ENCODE measurements around the gene PBX4.

Gene PBX4

DNA sequence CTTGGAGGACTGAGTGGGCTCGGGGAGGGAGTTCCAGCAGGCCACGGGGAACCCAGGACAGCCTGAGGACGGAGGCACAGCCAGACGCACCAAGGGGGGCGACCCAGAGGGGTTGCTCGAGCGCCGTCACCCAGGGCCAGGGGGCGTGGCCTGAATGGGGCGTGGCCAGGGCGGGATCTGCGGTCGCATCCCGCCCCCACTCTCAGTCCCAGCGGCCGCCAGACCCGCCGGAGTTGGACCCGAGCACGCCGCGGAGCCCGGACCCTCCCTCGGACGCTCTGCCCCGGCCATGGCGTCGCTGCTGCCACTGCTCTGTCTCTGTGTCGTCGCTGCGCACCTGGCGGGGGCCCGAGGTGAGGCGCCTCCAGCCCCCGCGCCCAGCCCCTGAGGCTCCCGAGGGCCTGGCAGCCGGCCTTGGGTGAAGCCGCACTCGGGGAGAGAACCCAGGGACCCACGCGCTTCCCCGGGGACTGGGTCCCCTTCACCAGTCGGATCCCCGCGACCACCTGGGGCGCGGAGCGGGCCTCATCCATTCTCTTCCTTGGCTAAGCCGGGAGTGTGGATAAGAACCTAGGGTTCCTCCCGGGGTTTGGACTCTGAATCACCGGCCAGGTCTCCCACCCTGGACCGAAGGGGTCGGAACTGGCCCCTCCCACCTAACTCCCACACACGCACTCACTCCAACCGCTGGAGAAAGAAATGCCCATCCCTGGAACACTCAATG is 80.3 kb downstream of the PBX4 start, which contains the start of gene CILP2:
TSS of gene CILP2 (plus strand) at position 205 of the 724 bp plus-strand sequence. CDS start at position 290, 85 bp downstream.
- H3K4me3 ChIP-seq: peak within 1 kb of the TSS; percentile 56
- peaks cover 14% of the 10 kb centered on the region; the same call in 1 of the 2 replicates for H3K36me3 ChIP-seq
- TF ChIP-seq Cebpa-rat (IDR thresholded peaks at IDR 0.05): no peak
- peak within 1 kb of the TSS; percentile 54 for H3K4me2 ChIP-seq
- H3K9ac ChIP-seq: no peak within 1 kb of the TSS
- H4K20me1 ChIP-seq: no peaks in the 10 kb centered on the region
- no peaks in the 10 kb centered on the region for H3K9me3 ChIP-seq
- H3K27me3 ChIP-seq: peaks cover 35% of the 10 kb centered on the region
- H3K4me1 ChIP-seq: peaks cover 32% of the 10 kb centered on the region
- no peak within 1 kb of the TSS for H3K27ac ChIP-seq

DNA sequence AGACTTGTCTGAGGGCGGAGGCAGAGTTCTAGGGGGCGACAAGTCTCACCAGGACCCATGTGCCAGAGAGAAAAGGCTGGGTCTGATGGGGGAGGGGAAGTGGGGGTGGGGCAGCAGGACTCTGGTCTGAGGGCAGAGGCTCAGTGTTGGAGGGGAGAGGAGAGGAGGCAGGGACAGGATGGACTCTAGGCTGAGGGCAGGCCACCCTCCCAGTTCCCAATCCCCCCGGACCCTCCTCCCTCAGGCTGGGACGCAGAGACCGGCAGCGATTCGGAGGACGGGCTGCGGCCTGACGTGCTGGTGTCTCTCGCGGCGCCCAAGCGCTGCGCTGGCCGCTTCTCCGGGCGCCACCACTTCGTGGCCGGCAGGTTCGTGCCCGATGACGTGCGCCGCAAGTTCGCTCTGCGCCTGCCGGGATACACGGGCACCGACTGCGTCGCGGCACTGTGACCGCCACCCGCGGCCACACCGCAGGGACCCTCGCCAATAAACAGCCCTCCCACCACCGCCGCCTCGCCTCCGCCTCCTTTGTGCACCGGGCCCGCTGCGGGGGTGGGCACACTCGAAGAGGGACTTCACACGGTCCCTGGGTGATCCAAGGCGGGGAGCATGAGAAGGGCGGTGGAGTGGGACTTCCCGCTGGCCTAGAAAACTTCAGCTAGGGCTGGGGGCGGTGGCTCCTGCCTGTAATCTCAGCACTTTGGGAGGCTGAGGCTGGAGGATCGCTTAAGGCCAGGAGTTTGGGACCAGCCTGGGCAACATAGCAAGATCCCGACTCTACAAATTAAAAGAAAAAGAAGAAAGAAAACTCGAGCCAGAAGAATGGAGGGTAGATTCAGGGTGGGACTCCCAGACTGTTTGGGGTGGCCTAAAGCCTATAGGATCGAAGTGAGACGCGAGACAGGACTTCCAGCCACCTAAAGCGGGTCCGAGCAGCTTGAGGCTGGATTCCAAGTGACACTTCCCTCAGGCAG is 81.1 kb downstream of the PBX4 start:
- H3K4me2 ChIP-seq: peak overlapping the region; percentile 54
- no peak overlapping the region for H3K9ac ChIP-seq
- H3K27me3 ChIP-seq: peaks cover 35% of the 10 kb centered on the region
- no peaks in the 10 kb centered on the region for H4K20me1 ChIP-seq
- no peaks in the 10 kb centered on the region for H3K9me3 ChIP-seq
- peaks cover 38% of the 10 kb centered on the region for H3K4me1 ChIP-seq
- H3K36me3 ChIP-seq: peaks cover 14% of the 10 kb centered on the region; the same call in 1 of the 2 replicates
- no peak overlapping the region for H3K4me3 ChIP-seq
- no peak overlapping the region for H3K27ac ChIP-seq
- no peak for TF ChIP-seq Cebpa-rat (IDR thresholded peaks at IDR 0.05)

DNA sequence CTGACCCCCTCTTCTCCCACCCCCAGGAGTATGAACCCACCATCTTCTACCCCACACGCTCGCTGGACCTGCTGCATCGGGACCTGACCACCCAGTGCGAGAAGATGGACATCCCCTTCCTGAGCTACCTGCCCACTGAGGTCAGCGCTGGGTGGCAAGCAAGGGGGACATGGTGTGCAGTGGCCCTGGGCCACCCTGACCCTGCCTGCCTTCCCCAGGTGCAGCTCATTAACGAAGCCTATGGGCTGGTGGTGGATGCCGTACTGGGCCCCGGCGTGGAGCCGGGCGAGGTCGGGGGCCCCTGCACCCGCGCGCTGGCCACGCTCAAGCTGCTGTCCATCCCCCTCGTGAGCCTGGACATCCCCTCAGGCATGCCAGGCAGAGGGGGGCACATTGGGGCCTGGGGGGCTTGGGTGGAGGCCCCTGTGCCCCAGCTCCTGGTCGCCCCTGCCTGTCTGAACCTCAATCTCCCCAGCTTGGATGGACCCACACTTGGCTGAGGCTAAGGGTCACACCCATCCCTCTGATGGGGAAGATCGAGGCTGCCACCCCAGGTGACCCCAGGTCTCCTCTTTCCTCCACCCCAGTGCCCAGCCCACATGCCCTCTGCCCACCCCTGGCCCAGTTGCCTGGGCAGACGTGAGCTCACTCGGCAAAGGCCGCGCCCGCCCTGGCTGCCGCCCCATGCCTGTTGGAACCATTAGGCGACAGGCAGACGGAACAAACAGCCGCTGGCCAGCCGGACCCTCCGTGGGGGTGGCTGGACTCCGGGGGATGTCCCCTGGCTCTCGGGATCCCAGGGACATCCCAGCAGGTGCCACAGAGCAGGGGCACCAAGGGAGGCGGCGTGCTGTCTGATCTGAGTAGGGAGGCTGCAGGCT is 82.9 kb downstream of the PBX4 start:
- H3K9me3 ChIP-seq: no peaks in the 10 kb centered on the region
- H3K4me1 ChIP-seq: peaks cover 36% of the 10 kb centered on the region
- no peak overlapping the region for H3K9ac ChIP-seq
- H3K27me3 ChIP-seq: peaks cover 35% of the 10 kb centered on the region
- H3K4me2 ChIP-seq: no peak overlapping the region
- H3K27ac ChIP-seq: no peak overlapping the region
- no peak for TF ChIP-seq Cebpa-rat (IDR thresholded peaks at IDR 0.05)
- H4K20me1 ChIP-seq: no peaks in the 10 kb centered on the region
- peaks cover 20% of the 10 kb centered on the region; the same call in 1 of the 2 replicates for H3K36me3 ChIP-seq
- H3K4me3 ChIP-seq: no peak overlapping the region

DNA sequence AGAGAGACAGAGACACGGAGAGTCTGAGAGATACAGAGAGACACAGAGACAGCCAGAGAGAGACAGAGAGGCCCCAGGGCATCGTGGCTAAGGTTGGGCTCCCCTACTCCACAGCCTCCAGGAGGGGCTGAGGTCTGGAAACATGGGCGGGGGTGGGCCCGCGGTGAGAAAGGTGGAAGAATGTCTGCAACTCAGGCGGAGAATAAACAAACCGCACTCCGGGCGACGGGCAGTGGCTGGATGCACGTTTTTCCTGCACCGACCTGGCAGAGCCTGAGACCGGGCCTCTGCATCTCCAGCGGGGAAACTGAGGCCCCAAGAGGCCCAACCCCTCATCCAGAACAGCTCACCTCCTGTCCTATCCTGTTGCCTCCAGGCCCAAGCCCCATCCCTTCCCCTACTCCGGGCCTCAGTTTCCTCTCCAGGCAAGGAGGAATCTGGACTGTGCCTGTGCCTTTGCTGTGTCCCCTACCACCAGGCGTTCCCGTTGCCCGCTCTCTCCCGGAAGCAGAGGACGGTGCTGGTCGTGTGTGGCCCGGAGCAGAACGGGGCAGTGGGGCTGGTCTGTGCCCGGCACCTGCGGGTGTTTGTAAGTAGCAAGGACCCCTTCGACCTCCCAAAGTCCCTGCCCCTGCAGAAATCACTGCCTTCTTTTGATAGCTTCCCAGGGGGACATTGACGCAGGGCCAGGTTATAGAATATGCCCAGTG is 83.8 kb downstream of the PBX4 start:
- Histone ChIP-seq H3K4me1 (peaks cover 43% of the 10 kb centered on the region), H3K9me3 (no peaks in the 10 kb centered on the region), H3K27ac (no peak overlapping the region), H3K36me3 (peaks cover 24% of the 10 kb centered on the region), H3K9ac (no peak overlapping the region), H3K4me2 (no peak overlapping the region), H3K27me3 (peaks cover 30% of the 10 kb centered on the region), H4K20me1 (no peaks in the 10 kb centered on the region), H3K4me3 (no peak overlapping the region)
- TF ChIP-seq Cebpa-rat (IDR thresholded peaks at IDR 0.05): no peak

DNA sequence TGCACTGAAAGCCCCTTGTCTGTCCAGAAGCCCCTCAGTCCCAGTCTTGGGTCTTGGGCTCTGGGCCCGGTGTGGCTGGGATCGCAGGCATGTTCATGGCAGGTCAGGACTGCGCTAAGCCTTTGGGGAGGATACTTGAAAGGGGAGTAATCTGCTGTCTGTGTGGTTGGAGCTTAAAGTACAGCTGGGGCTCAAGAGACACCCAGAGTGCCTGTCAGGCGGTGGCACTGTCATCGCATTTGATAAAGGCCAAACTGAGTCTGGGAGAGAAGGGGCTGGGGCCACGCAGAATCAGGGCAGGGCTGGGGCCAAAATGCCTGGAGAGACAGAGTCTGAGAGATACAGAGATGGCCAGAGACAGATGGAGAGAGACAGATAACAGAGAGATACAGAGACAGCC is 84.6 kb downstream of the PBX4 start:
- Histone ChIP-seq H3K27me3 (peaks cover 22% of the 10 kb centered on the region), H3K4me3 (no peak overlapping the region), H3K9ac (no peak overlapping the region), H3K4me1 (peaks cover 51% of the 10 kb centered on the region), H3K4me2 (peak overlapping the region; percentile 68), H4K20me1 (no peaks in the 10 kb centered on the region), H3K9me3 (no peaks in the 10 kb centered on the region), H3K27ac (no peak overlapping the region), H3K36me3 (peaks cover 32% of the 10 kb centered on the region)
- no peak for TF ChIP-seq Cebpa-rat (IDR thresholded peaks at IDR 0.05)

DNA sequence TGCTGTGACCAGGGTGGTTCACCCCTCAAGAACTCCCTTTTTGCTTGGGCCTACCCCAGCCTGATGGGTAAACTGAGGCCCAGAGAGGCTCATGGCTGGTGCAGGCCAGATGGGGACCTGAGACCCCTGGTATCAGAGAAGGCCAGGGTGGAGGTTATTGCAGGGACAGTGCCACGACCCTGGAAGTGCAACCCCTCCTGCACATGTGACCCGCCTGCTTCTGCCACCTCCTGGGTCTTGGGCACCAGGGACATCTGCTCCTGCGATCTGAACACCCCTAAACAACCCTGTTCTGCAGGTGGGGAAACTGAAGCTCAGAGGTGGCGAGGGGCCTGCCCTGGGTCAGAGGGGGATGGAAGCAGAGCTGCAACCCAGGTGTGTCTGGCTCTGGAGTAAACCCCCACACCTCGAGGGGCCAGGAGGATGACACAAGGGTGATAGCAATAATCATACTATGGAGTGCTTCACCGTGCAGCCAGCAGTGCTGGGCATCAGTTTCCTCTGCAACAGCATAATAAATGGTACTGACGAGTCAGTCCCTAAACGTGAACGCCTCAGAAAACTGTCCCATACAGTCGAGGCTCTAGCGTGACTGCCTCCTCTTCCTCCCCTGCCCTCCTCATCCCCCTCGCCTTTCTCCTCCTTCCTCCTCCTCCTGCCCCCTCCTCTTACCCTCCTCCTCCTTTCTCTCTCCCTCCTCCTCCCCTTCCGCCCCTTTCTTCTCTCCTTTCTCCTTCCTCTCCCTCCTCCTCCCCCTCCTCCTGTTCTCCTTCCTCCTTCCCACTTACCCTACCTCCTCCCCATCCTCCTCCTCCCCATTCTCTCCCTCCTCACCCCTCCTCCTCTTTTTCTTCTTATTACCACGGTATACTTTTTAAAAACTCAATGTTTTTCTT is 85.4 kb downstream of the PBX4 start:
- Histone ChIP-seq H3K4me2 (peak overlapping the region; percentile 68), H4K20me1 (no peaks in the 10 kb centered on the region), H3K4me3 (no peak overlapping the region), H3K4me1 (peaks cover 48% of the 10 kb centered on the region), H3K27me3 (peaks cover 14% of the 10 kb centered on the region), H3K36me3 (peaks cover 40% of the 10 kb centered on the region), H3K27ac (no peak overlapping the region), H3K9ac (0 out of 2 replicates have a peak overlapping the region, but pooled peaks have one; percentile 38), H3K9me3 (no peaks in the 10 kb centered on the region)
- no peak for TF ChIP-seq Cebpa-rat (IDR thresholded peaks at IDR 0.05)

DNA sequence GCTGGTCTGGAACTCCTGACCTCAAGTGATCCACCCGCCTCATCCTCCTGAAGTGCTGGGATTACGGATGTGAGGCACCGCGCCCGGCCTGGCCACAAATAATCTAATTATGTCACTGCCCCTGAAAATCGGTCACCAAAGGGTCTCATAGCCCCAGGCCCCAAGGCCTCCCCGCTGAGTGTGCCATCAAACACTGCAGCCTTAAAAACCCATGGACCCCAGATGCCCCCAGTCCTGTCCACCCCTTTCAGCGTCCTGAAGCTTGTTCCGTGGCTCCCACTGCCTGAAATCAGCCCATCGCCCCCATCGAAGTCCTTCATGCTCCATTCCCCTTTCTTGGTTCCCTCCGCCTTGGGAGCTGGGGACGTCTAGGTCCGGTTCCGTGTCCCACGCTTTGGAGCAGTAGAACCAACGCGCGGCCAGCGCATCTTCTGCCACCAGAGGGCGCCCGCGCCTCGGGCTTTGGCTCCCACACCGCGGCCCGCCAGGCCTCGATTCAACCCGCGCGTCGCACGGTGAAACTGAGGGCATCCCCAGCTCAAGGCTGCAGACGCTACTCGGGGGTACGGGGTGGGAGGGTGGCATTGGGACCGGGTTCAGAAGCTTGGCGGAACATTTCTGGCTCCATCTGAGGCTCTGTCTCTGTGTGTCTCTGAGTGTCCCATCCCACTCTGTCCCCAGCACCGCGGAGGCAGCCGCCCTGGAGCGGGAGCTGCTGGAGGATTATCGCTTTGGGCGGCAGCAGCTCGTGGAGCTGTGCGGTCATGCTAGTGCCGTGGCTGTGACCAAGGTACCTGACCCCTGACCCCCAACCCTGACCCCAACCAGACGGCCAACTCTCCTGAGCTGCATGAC is 86.3 kb downstream of the PBX4 start:
- peaks cover 54% of the 10 kb centered on the region for H3K4me1 ChIP-seq
- H3K9me3 ChIP-seq: no peaks in the 10 kb centered on the region
- H3K4me3 ChIP-seq: no peak overlapping the region
- no peak for TF ChIP-seq Cebpa-rat (IDR thresholded peaks at IDR 0.05)
- peak overlapping the region; percentile 68 for H3K4me2 ChIP-seq
- H3K27ac ChIP-seq: 0 out of 2 replicates have a peak overlapping the region, but pooled peaks have one; percentile 22
- peaks cover 5% of the 10 kb centered on the region for H3K27me3 ChIP-seq
- H3K36me3 ChIP-seq: peaks cover 48% of the 10 kb centered on the region
- 0 out of 2 replicates have a peak overlapping the region, but pooled peaks have one; percentile 38 for H3K9ac ChIP-seq
- H4K20me1 ChIP-seq: no peaks in the 10 kb centered on the region
